ENCODE results near the gene GPR183.

Gene GPR183

DNA sequence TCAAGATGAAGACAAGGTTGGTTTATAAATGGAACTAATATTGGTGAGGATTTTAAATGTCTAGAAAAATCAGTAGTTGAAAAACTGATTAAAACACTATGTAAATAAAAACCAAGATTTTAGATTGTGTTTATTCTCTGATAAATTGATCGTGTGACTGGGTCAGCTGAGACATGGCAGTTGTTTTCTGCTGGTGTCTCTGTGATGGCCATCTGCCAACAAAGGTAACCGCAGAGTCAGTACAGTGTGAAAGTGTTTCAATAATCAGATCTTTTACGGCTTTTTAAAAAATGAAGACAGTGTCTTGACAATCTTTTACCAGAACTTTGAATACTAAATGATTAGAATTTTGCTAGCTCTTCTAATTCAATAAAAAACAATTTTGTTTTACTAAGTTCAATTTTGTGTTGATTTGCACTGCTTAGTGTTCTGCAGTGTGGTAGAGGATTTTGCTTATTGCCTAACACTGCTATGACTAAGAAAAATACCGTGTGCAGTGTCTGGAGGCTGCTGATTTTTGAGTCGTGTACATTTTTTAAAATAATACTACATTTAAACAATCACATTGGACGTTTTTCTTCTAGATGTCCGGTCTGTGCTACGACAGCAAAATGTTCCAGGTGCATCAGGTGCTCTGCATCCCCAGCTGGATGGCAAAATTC, 32.7 kb upstream of the GPR183 start:
- DNase-seq (ENCODE audit: low read depth, low spot score): no peak

DNA sequence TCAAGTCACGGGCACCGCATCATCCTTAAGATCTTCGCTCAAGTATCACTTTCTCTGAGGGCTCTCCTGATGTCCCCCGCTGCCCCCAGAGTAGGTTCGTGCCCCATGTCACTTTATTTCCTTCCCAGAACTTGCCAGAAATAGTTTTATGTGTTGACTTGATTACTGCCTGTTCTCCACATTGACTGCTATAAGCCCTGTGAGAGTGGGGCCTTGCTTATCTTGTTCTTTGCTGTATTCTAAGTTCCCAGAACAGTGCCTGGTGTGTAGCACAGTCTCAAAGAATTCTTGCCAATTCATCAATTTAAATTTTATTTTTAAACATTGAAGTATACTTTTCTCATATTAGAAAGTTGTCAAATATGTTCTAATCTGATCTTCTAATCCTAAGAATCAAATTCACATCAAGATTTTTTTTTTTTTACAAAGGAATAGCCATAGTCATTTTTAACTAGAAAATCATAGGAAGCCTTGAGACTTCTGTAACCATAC, 32.1 kb upstream of the GPR183 start:
- no peak for DNase-seq (ENCODE audit: low read depth, low spot score)

DNA sequence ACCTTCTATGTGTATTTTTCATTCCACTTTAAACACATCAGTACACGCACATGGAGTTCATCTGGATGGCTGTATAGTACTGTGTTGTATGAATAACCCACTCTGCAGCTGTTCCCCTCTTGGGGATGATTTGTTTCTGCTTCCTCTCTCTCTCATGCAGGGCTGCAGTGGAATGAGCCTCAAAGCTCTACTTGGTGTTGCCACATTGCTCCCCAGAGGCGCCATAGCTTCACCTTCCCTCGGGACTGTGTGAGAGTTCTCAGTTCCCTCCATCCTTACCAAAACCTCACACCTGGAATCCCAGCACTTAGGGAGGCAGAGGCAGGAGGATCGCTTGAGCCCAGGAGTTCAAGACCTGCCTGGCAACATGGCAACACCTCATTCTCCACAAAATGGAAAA, 28.4 kb upstream of the GPR183 start:
- no peak for DNase-seq (ENCODE audit: low read depth, low spot score)

DNA sequence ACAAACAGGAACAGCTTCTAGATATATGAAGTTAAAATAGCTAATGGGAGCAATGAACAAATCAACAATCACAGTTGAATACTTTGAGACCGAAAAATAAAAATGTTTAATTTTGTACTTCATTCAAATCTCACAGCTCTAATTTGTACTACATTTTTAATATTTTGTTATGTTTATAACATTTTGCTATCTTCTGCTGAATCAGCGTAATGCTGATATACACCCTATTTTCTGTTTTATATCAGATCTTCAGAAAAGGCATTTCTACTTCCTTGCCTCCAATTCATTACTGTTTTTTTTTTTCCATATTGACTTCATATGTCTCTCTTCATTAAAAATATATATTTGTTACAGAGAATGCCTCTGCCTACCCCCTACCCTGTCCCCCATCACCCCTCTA, 27.9 kb upstream of the GPR183 start:
- no peak for DNase-seq (ENCODE audit: low read depth, low spot score)

DNA sequence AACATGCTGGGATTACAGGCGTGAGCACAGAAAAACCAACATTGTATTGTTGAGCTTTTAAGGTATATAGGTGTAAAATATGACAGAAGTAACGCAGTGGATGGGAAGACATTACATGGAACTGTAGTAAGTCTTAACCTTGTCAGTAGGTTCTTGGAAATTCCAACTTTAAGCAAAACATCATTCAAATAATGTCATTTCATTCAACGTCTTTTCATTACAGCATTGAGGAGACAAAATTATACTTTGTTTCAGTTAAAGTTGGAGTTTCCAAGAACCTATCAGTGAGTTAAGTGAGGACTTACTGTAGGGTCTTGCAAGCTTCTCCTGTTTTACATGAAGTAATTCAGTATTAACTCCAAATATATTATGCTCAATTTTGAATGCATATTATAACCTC, 27.0 kb upstream of the GPR183 start:
- DNase-seq (ENCODE audit: low read depth, low spot score): no peak

DNA sequence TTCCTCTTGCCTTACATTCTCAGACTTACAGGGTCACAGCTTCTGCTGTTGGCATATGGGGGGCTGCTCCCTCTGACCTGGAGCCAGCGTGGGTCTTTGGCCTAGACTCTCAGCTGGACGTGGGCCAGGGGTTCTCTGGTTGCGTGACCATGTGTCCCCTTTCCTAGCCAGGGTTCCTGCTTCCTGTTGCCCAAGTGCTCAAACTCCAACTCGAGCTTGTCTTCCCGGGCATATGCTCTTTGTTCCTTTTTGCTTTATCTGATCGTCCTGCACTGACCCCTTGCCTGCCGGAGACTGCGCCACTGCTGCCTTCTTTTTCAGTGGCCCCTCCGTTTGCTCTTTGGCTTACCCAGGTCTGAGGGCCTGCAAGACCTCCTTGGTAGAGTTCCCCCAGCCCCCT, 25.3 kb upstream of the GPR183 start:
- DNase-seq (ENCODE audit: low read depth, low spot score): no peak

DNA sequence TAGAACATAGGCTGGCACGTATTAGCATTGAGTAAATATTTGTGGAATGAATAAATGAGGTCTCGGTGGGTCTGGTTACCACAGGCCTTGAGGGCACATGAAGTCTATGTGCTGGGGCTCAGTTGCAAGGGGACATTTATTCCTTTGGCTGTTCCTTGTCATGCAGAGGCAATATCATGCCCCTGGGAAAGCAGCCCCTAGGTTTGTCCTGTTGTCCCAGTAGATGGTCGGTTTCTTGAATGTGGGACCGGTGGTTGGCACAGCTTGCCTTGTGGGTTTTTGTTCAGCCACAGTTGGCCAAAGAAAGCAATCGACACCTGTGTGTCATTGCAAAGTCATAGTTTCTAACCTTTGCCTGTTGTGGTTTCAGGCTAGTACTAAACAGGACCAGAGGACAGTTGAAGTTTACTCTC, 24.7 kb upstream of the GPR183 start:
- no peak for DNase-seq (ENCODE audit: low read depth, low spot score)

DNA sequence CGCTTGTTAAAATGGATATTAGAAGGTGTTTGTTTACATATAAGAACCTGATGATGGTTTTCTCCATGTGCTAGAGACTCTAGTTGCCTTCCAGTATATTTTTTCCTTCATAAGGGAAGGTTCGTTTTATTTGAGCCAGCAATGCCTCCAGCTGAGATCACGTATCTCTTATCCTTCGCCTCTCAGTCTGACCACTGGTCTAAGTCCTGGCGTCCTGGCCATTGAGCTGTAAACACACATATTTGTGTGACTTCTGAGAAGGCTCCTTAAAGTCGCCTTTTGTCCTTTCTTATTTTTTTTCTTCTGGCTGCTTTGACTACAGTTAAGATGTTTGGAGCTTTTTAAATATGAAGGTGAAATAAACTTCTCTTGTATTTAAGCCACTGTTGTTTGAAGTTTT, 23.7 kb upstream of the GPR183 start:
- no peak for DNase-seq (ENCODE audit: low read depth, low spot score)

DNA sequence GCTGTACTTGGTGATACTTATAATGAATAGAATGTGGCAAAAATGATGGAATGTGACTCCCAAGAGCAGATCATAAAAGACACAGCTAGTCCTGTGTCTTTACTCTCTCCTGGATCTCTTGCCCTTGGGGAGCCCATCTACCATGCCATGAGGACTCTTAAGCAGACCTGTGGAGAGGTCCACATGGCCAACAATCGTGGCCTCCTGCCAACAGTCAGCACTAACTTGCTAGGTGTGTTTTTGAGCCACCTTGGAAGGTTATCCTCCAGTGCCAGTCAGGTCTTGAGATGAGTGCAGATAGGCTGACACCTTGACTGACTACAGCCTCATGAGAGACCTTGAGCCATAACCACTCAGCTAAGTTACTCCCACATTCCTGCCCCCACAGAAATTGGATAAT, 22.3 kb upstream of the GPR183 start:
- DNase-seq (ENCODE audit: low read depth, low spot score): no peak

DNA sequence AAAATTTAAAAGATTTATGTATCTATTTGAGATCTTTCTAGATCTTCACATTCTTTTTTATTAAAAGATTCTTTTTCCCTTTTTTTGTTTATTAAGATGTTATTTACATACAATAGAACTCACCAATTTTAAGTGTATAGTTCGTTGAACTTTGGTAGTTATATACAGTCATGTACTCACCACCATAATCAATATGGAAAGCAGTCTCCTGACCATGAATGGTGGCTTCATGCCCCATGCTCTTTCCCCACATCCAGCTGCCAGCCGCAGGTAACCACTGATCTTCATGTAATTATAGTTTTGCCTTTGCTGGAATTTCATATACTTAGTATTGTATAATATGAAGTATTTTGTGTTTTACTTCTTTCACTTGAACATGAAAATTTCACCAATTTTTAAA, 20.6 kb upstream of the GPR183 start:
- no peak for DNase-seq (ENCODE audit: low read depth, low spot score)

DNA sequence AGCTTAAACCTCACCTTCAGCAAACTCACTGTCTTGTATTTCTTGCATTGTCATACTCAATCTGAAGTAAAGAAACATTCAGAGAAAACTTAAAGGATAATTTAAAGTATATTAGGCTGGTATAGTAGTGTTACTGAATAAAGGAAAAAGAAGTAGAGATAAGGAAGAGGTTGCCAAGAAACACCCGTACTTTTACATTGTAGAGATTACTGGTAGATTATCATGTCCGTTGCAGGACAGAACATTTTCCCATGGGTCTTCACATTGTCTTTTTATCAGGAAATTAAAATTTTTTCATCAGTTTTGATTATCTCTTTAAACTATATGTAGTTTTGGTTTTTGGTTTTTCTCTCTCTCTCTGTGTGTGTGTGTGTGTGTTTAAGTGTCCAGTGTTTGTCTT, 19.9 kb upstream of the GPR183 start:
- no peak for DNase-seq (ENCODE audit: low read depth, low spot score)

DNA sequence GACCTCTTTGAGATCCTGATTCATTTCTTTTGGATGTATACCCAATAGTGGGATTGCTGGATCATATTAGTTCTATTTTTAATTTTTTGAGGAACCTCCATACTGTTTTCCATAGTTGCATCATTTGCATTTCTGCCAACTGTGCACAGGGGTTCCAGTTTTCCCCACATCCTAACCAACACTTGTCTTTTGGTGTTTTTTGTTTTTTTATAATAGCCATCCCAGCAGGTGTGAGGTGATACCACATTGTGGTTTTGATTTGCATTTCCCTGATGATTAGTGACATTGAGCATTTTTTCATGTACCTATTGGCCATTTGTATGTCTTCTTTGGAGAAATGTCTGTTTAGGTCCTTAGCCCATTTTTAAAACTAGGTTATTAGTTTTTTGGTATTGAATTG, 18.8 kb upstream of the GPR183 start:
- DNase-seq (ENCODE audit: low read depth, low spot score): no peak

DNA sequence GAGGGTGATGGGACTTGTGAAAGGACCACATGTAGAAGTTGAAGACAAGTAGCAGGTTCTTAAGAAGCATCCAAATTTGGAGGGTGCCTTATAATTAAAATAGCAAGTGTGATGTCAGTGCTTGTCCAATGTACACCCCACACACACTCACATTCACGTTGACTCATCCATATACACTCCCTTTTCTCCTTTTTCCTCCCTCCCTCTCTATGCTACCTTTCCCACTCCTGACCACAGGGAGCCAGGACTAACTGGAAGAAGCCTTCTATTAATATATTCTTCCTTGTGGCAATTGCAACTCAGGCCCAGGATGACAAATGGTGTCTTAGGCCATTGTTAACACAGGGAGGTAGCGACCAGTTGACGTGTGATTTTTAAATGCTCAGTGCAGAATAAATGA, 16.3 kb upstream of the GPR183 start:
- no peak for DNase-seq (ENCODE audit: low read depth, low spot score)

DNA sequence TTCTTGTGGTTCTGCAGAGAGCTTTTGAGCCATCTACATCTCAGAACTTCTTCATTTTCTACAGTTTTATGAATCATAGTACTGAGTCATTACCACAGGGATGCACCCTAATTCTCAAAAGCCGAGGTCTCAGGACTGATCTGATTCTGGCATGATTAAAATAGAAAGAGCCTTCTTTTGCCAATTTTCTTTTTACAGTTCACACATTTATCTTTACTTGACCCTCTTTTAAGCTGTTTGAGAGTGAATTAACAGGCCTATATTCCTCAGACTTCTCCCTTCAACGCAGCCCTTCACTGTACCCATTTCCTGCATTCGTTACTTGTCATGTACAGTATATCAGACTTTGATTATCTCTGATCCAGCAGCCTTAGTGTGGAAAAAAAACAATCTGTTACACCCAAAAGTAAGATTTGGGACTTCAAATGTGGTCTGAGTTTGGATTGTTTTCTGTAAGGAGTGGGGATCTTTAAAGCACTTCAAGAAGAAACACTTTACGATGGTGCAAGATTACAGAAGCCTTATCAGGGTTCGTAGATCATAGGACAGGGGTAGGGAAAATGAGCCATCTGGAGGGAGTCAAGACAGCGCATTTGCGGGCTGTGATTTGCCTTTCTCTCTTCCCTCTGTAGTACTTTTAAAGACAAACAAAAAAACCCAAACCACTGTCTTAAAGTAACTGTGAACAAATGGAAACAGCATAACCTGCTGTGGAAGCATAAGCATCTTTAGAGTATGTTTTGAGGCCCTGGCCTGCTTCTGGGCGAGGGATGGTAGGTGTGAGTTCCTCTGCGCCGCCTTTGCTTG, 15.3 kb upstream of the GPR183 start:
- DNase-seq (ENCODE audit: low read depth, low spot score): no peak

DNA sequence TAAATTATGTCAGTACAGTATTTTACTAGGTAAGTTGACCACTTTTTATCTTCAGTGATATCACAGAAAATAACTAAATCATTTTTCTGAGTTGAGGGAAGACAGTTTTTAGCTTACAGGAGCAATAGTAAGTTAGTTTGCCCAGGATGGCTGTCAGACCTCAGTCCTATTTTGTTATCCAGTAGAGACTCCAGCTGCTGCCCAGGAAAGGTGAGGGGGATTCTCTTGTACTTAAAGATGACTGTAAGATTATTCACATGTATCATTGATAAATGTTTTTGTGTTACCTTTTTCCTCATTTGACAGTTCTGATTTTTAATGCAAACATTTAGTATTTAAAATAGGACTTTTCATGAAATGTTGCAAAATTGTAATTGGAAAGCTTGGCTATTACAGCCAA, 14.5 kb upstream of the GPR183 start:
- no peak for DNase-seq (ENCODE audit: low read depth, low spot score)

DNA sequence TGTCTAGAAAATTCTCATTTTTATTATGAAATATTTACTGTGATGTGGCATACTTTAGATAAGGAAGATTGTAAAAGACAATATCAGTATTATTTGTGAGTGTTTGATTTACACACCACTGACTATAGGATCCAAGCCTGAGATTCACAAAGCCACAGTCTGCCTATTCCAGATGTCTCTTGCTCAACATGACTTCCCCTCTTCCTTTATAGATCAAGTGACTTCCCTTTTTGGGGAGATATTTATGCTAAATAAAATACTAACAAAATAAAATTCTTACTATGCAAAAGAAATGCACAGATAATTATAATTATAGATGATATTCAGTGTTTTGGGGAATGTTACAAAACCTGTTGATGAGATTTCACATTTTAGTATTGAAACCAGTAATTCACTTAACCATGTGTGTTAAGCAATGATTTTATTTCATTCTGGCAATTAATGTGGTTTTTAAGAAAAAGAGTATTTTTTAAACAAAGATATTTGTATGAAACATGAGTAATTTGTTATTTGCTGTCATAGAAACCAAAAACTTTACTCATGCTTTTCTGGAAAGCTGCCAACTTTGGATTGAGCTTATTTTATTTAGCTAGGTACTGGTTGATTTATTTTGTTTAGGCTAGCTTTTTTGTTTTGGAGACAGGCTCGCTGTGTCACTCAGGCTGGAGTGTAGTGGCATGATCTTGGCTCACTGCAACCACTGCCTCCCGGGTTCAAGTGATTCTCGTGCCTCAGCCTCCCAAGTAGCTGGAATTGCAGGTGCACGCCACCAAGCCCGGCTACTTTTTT, 13.7 kb upstream of the GPR183 start:
- DNase-seq (ENCODE audit: low read depth, low spot score): no peak

DNA sequence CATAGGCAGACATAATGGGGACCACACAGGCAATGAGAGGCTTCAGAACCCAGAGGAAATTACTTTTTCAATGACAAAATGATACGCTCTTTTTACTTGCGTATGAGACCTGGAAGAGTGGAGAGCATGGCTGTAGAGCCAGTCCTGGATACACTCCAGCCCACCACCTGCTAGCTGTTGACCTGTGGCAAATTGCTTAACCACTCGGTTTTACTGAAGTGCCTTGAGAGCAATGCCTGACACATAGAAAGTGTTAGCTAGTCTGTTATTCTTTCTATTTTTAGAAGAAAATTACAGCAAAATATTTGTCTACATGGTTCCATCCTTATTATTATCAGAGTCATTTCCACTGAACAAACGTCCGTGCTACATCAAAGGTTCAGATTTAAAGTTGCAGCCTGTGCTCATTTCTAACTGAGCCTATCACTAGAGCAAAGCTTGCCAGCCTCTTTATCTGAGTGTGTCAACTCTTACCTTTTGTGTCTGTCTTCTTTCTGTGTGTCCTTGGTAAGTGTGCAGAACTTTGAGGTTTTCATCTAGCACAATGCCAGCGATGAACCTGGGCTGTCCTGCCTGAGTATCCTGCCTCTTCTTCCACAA, 9.6 kb upstream of the GPR183 start:
- no peak for DNase-seq (ENCODE audit: low read depth, low spot score)

DNA sequence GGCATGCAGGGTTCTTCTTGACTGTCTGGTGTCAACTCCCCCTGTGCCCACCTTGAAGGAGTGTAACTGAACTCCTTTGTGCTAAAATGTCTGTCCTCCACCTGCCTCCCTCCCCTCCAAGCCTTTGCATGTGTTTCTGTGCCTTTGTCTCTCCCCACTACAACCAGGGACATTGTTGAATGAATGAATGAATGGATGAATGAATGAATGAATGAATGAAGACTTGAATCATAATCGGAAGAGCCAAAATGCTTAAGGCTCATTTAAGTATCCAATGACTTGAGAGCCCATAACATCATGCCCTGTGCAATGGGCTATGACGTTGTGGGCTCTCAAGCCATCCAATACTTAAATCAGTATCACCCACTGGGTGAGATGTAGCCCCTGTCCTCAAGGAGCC, 9.0 kb upstream of the GPR183 start:
- DNase-seq (ENCODE audit: low read depth, low spot score): no peak

DNA sequence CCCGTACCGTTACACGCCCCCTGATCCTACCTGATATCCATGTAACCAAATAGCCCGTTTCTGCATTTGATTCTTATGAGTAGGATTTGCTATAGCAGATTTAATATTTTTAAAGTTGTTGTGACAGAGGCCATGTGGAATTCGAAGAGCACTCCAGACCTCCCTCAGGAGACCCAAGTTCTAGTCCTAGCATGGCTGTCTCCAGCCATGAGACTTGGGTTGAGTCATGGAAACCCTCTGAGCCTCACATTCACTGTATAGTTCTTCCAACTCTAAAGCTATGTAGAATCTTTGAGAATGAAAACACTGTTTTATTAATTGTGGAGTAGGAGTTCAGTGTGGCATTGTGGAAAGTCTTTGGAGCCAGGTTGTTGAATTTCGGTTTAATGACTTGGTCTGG, 8.0 kb upstream of the GPR183 start:
- DNase-seq (ENCODE audit: low read depth, low spot score): no peak

DNA sequence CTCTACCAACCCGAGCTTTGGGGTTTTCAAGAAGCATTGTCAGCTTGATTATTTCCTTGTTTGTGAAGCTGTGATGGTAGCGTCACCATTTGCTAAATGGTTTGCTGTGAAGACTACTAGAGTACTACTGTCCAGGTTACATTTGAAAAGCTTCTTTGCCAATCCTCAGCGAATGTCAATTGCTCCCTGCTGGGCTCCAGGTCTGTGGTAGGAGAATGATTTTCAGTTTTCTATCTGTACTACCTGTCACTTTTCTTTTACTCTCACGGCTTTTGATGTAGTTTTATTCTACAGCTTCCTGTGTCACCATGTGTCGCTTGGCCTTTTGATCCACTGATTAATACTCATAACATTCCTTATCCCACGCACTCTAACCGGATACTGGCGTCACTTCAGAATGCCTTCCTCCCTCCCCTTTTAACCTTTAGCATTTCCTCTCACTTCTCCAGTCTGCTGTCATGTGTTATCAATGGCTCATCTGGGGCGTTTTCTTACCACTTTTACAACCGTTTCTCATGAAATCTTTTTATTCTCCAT, 7.5 kb upstream of the GPR183 start:
- no peak for DNase-seq (ENCODE audit: low read depth, low spot score)

DNA sequence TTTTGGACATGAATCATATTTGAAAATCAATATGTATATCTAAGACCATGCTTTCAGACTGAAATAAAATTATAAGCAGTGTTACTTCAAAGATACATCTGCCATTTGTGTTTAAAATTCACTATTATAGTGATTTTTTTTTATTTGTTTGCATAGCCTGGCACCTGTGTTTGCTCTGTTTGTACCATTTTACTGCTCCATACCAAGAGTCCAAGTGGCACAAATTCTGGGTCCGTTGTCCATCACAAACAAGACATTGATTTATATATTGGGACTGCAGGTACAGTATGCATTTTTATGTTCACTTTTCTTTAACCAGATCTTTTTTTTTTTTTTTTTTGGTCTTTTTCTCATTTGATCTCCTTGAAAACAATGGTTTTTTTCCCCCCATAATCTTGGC, 6.7 kb upstream of the GPR183 start:
- no peak for DNase-seq (ENCODE audit: low read depth, low spot score)

DNA sequence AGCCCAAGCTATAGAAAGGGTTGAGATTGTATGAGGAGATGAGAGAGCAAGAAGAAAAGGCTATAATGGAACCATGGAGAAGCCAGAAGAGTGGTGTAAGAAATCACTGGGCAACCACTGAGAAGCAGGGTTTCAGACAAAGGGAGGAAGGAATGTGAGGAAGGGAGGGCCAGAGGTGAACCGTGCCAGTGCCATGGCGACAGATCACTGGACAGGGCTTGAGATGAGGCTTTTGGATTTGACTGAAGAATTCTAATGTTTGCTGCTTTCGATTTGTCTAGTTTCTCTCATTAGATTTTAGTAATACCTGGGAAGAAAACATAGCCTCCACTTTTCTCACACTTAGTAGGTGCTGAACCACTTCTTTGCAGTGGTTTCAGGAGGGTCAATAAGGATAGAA, 6.3 kb upstream of the GPR183 start:
- no peak for DNase-seq (ENCODE audit: low read depth, low spot score)
